SK-N-SH (cell line): ENCODE results near the gene CD3E. TPM values are rescaled to one million over a fixed set of nuclear protein-coding genes. Genes with fewer than 3 reads are reported as not detected.

ENCODE experiments used
- CTCF ChIA-PET: fragments of 300-600, 350-600 bp; formaldehyde crosslinking; extraction: SDS; loops from one replicate; lab custom pipeline; 2021; lab: Yijun Ruan, JAX
- POLR2A ChIA-PET: fragments of 350-600 bp; sonication (Branson Sonifier 250); formaldehyde crosslinking; extraction: SDS; loops from one replicate; lab custom pipeline; 2020; ENCODE audit warnings: antibody characterized with exemption, inconsistent platforms; lab: Yijun Ruan, JAX
- DNase-seq: peaks from one replicate; pipeline ENCODE4 v3.0.0; 2012
- H2AFZ ChIP-seq: fragments of 200-600 bp; sonication (generic); 2 replicates; pipeline ENCODE4 v1.8.1; 2016; ENCODE audit warnings: antibody characterized with exemption, mild to moderate bottlenecking, low read depth
- H3F3A ChIP-seq: fragments of 200-600 bp; sonication (generic); replicated peaks from 2 replicates; pipeline ENCODE3; 2016; ENCODE audit warnings: antibody characterized with exemption, mild to moderate bottlenecking; ENCODE audit not compliant: insufficient read depth
- H3K27ac ChIP-seq, 2 experiments: fragments of 200-500 bp in 1 of 2; fragments of 200-600 bp in 1 of 2; sonication (Bioruptor generic) in 1 of 2; sonication (generic), shearing (Covaris generic) in 1 of 2; 2 replicates each; pipeline versions ENCODE4 v1.5.1 to v1.6.1; 2014 to 2016; ENCODE audit warnings: low read depth in 2 of 2, inconsistent platforms in 1 of 2, low read length in 1 of 2, mild to moderate bottlenecking in 1 of 2, mixed read lengths in 1 of 2
- H3K27me3 ChIP-seq: fragments of 200-600 bp; sonication (generic), shearing (Covaris generic); 2 replicates; pipeline ENCODE4 v1.6.1; 2016; ENCODE audit warnings: mixed run types; ENCODE audit not compliant: insufficient read depth
- H3K36me3 ChIP-seq, 2 experiments: fragments of 200-500 bp in 1 of 2; fragments of 200-600 bp in 1 of 2; sonication (Bioruptor generic) in 1 of 2; sonication (generic) in 1 of 2; replicated peaks in 1 of 2; 2 replicates each; pipeline versions ENCODE3 to v1.5.1; 2014 to 2016; ENCODE audit warnings: low read length in 1 of 2, mild to moderate bottlenecking in 1 of 2; ENCODE audit not compliant: insufficient read depth in 2 of 2, control insufficient read depth in 1 of 2
- H3K4me1 ChIP-seq, 2 experiments: fragments of 200-500 bp in 1 of 2; fragments of 200-600 bp in 1 of 2; sonication (Bioruptor generic) in 1 of 2; sonication (generic), shearing (Covaris generic) in 1 of 2; 2 replicates each; pipeline versions ENCODE4 v1.5.1 to v1.6.1; 2014 to 2016; ENCODE audit warnings: low read depth in 1 of 2, low read length in 1 of 2, mixed run types in 1 of 2; ENCODE audit not compliant: insufficient read depth in 2 of 2, control insufficient read depth in 1 of 2
- H3K4me2 ChIP-seq: fragments of 200-600 bp; sonication (generic), shearing (Covaris generic); 2 replicates; pipeline ENCODE4 v1.6.1; 2017; ENCODE audit warnings: mixed run types
- H3K4me3 ChIP-seq, 2 experiments: fragments of 200-500 bp in 1 of 2; fragments of 200-600 bp in 1 of 2; sonication (Bioruptor generic) in 1 of 2; sonication (generic), shearing (Covaris generic) in 1 of 2; 2 replicates each; pipeline versions ENCODE4 v1.5.1 to v1.8.1; 2014 to 2016; ENCODE audit warnings: low read depth in 2 of 2, inconsistent platforms in 1 of 2, low read length in 1 of 2, mild to moderate bottlenecking in 1 of 2, mixed read lengths in 1 of 2, moderate library complexity in 1 of 2
- H3K79me2 ChIP-seq: fragments of 200-600 bp; sonication (generic); 2 replicates; pipeline ENCODE4 v1.8.1; 2017; ENCODE audit warnings: mild to moderate bottlenecking; ENCODE audit not compliant: insufficient read depth
- H3K9ac ChIP-seq: fragments of 200-600 bp; sonication (generic); 2 replicates; pipeline ENCODE4 v1.6.1; 2017; ENCODE audit warnings: mixed run types
- H3K9me2 ChIP-seq: fragments of 200-600 bp; sonication (generic); 2 replicates; pipeline ENCODE4 v1.6.1; 2017; ENCODE audit warnings: mixed run types
- H3K9me3 ChIP-seq: fragments of 200-600 bp; sonication (generic); 2 replicates; pipeline ENCODE4 v1.6.1; 2017; ENCODE audit warnings: mixed run types, mild to moderate bottlenecking, moderate library complexity
- H4K20me1 ChIP-seq: fragments of 200-600 bp; sonication (generic); 2 replicates; pipeline ENCODE4 v1.6.1; 2017; ENCODE audit warnings: mild to moderate bottlenecking, mixed run types; ENCODE audit not compliant: insufficient read depth
- CHD2 ChIP-seq: fragments of 150-350 bp; IDR thresholded peaks from 2 replicates; pipeline ENCODE4 v1.6.1; 2018; ENCODE audit warnings: low read length; ENCODE audit not compliant: partially characterized antibody
- FOXJ3 ChIP-seq: sonication (generic); formaldehyde crosslinking; IDR thresholded peaks from 2 replicates; pipeline ENCODE4 v1.5.1; 2020; ENCODE audit warnings: mild to moderate bottlenecking, missing genetic modification reagents
- GATA2 ChIP-seq: sonication (generic); formaldehyde crosslinking; IDR thresholded peaks from 2 replicates; pipeline ENCODE4 v1.5.0; 2020; ENCODE audit warnings: mild to moderate bottlenecking, missing genetic modification reagents
- MXI1 ChIP-seq: IDR thresholded peaks from 2 replicates; pipeline ENCODE4 v1.6.1; 2012; ENCODE audit warnings: mild to moderate bottlenecking, low read depth, low read length, improper control_type of control experiment
- NRF1 ChIP-seq: IDR thresholded peaks from 2 replicates; pipeline ENCODE4 v1.6.1; 2012; ENCODE audit warnings: low read depth, mild to moderate bottlenecking, low read length
- RAD21 ChIP-seq: IDR thresholded peaks from 2 replicates; pipeline ENCODE4 v1.6.1; 2012; ENCODE audit warnings: mild to moderate bottlenecking, low read length
- RCOR1 ChIP-seq: fragments of 150-350 bp; IDR thresholded peaks from 2 replicates; pipeline ENCODE4 v1.6.1; 2017; ENCODE audit warnings: antibody characterized with exemption, low read length
- RFX5 ChIP-seq: IDR thresholded peaks from 2 replicates; pipeline ENCODE4 v1.6.1; 2012; ENCODE audit warnings: mild to moderate bottlenecking, improper control_type of control experiment, low read length
- RXRA ChIP-seq: IDR thresholded peaks from 2 replicates; pipeline ENCODE4 v1.4.0; 2012; ENCODE audit warnings: low read depth, mild to moderate bottlenecking, borderline replicate concordance
- SIN3A ChIP-seq: IDR thresholded peaks from 2 replicates; pipeline ENCODE4 v1.6.1; 2012; ENCODE audit warnings: low read depth, mild to moderate bottlenecking, low read length, moderate library complexity, borderline replicate concordance
- SMC3 ChIP-seq: IDR thresholded peaks from 2 replicates; pipeline ENCODE4 v1.6.1; 2012; ENCODE audit warnings: low read depth, low read length, improper control_type of control experiment
- TAF1 ChIP-seq: IDR thresholded peaks from 2 replicates; pipeline ENCODE4 v1.6.1; 2012; ENCODE audit warnings: low read depth, mild to moderate bottlenecking, low read length, moderate library complexity, borderline replicate concordance
- TCF12 ChIP-seq: IDR thresholded peaks from 2 replicates; pipeline ENCODE4 v1.4.0; 2012
- TEAD4 ChIP-seq: IDR thresholded peaks from 2 replicates; pipeline ENCODE4 v1.4.0; 2012; ENCODE audit warnings: mild to moderate bottlenecking, borderline replicate concordance; ENCODE audit not compliant: insufficient read depth
- YY1 ChIP-seq: IDR thresholded peaks from 2 replicates; pipeline ENCODE4 v1.4.0; 2012; ENCODE audit warnings: low read depth, mild to moderate bottlenecking
- WGBS: methylation state at CpG from one replicate; pipeline ENCODE4 v1.1.6; 2017; ENCODE audit warnings: low lambda C conversion rate; 5-methylcytosine and 5-hydroxymethylcytosine counted together
- polyA plus RNA-seq, 3 experiments: library from polyadenylated mRNA; depleted of rRNA; stranded (reverse); fragments of >200 nt; gene quantifications; 2 replicates each; pipeline ENCODE4 v1.2.3, GENCODE V29; 2012
- TF ChIP-seq, protein P1 (sequence below): IDR thresholded peaks from 2 replicates; pipeline ENCODE4 v1.4.0; 2012; ENCODE audit warnings: low read depth, borderline replicate concordance
- TF ChIP-seq, protein P2 (sequence below): fragments of 150-350 bp; IDR thresholded peaks from 2 replicates; pipeline ENCODE4 v1.6.1; 2016; ENCODE audit warnings: mild to moderate bottlenecking, low read depth, low read length
- TF ChIP-seq, protein P3 (sequence below): IDR thresholded peaks from 2 replicates; pipeline ENCODE4 v1.4.0; 2012; ENCODE audit warnings: low read depth, borderline replicate concordance
- TF ChIP-seq, protein P4 (sequence below): IDR thresholded peaks from 2 replicates; pipeline ENCODE4 v1.6.1; 2012; ENCODE audit warnings: mild to moderate bottlenecking, low read depth, low read length, moderate library complexity

The CD3E gene
- polyA plus RNA-seq, 1 of the 3 experiments (the other 2 are of a cell fraction), result not detected

DNA sequence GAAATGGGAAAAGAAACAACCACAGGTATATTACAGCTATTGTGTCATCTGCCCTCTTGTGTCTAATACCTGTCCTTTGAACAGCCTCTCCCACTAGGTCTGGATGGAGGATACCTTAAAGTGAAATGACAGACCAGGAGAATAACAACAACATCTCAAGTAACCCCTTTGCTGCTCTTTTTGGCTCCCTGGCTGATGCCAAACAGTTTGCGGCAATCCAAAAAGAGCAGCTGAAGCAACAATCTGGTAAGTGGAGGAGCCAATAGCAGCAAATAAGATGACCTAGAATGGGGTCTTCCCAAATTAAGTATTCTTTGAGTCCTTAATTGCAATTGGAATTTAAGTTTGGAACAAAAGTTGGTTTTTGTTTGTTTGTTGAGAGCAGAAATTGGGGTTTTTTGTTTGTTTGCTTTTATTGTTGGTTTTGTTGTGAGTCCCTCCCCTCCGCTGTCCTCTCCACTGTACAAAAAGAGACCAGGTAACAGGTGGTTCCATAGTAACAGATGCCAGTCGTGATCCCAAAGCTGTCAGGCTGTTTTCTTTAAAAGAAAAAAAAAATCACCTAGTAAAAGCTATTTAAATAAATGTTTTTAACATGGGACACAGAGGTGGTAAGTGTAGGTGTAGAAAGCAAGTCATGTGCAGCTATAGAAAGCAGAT, 60.6 kb downstream of the CD3E start:
- POLR2A ChIA-PET, result interaction anchor here (0.7 kb wide), 1 partner anchor 783 kb away, joined by 3 read pairs; no protein-coding TSS in a partner anchor
- Histone ChIP-seq H3K4me3 (no peak overlapping the region), H3K4me1 (peaks cover 0 to 5% of the 10 kb centered on the region in 2 experiments; a peak in 2 of 4 replicates), H3F3A (peaks cover 3% of the 10 kb centered on the region), H3K36me3 (peaks cover 42% of the 10 kb centered on the region in 2 experiments), H3K9me3 (no peaks in the 10 kb centered on the region), H3K79me2 (peaks cover 45% of the 10 kb centered on the region), H3K9me2 (no peaks in the 10 kb centered on the region), H3K4me2 (no peak overlapping the region), H2AFZ (no peak overlapping the region), H3K27me3 (no peaks in the 10 kb centered on the region), H3K27ac (no peak overlapping the region), H3K9ac (no peak overlapping the region), H4K20me1 (no peaks in the 10 kb centered on the region; the same call in 1 of the 2 replicates)
- CTCF ChIA-PET, result no interaction called here
- TF ChIP-seq NRF1 (no peak), RAD21 (no peak), RFX5 (no peak), SIN3A (no peak), FOXJ3 (no peak), MXI1 (no peak), YY1 (no peak), TAF1 (no peak), GATA2 (CRISPR knock-in tag) (no peak), TCF12 (no peak), CHD2 (no peak), SMC3 (no peak), RXRA (no peak), RCOR1 (no peak), TEAD4 (no peak)
- TF ChIP-seq, protein P1, sequence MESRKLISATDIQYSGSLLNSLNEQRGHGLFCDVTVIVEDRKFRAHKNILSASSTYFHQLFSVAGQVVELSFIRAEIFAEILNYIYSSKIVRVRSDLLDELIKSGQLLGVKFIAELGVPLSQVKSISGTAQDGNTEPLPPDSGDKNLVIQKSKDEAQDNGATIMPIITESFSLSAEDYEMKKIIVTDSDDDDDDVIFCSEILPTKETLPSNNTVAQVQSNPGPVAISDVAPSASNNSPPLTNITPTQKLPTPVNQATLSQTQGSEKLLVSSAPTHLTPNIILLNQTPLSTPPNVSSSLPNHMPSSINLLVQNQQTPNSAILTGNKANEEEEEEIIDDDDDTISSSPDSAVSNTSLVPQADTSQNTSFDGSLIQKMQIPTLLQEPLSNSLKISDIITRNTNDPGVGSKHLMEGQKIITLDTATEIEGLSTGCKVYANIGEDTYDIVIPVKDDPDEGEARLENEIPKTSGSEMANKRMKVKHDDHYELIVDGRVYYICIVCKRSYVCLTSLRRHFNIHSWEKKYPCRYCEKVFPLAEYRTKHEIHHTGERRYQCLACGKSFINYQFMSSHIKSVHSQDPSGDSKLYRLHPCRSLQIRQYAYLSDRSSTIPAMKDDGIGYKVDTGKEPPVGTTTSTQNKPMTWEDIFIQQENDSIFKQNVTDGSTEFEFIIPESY, result no peak
- TF ChIP-seq, protein P2, sequence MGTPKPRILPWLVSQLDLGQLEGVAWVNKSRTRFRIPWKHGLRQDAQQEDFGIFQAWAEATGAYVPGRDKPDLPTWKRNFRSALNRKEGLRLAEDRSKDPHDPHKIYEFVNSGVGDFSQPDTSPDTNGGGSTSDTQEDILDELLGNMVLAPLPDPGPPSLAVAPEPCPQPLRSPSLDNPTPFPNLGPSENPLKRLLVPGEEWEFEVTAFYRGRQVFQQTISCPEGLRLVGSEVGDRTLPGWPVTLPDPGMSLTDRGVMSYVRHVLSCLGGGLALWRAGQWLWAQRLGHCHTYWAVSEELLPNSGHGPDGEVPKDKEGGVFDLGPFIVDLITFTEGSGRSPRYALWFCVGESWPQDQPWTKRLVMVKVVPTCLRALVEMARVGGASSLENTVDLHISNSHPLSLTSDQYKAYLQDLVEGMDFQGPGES, result no peak
- TF ChIP-seq, protein P3, sequence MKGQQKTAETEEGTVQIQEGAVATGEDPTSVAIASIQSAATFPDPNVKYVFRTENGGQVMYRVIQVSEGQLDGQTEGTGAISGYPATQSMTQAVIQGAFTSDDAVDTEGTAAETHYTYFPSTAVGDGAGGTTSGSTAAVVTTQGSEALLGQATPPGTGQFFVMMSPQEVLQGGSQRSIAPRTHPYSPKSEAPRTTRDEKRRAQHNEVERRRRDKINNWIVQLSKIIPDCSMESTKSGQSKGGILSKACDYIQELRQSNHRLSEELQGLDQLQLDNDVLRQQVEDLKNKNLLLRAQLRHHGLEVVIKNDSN, result no peak
- TF ChIP-seq, protein P4, sequence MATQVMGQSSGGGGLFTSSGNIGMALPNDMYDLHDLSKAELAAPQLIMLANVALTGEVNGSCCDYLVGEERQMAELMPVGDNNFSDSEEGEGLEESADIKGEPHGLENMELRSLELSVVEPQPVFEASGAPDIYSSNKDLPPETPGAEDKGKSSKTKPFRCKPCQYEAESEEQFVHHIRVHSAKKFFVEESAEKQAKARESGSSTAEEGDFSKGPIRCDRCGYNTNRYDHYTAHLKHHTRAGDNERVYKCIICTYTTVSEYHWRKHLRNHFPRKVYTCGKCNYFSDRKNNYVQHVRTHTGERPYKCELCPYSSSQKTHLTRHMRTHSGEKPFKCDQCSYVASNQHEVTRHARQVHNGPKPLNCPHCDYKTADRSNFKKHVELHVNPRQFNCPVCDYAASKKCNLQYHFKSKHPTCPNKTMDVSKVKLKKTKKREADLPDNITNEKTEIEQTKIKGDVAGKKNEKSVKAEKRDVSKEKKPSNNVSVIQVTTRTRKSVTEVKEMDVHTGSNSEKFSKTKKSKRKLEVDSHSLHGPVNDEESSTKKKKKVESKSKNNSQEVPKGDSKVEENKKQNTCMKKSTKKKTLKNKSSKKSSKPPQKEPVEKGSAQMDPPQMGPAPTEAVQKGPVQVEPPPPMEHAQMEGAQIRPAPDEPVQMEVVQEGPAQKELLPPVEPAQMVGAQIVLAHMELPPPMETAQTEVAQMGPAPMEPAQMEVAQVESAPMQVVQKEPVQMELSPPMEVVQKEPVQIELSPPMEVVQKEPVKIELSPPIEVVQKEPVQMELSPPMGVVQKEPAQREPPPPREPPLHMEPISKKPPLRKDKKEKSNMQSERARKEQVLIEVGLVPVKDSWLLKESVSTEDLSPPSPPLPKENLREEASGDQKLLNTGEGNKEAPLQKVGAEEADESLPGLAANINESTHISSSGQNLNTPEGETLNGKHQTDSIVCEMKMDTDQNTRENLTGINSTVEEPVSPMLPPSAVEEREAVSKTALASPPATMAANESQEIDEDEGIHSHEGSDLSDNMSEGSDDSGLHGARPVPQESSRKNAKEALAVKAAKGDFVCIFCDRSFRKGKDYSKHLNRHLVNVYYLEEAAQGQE, result no peak
- WGBS, result 89% methylated on average over 3 of the region's 3 CpGs
- DNase-seq, result no peak
